ENCODE results near the gene PDK1.

DNA sequence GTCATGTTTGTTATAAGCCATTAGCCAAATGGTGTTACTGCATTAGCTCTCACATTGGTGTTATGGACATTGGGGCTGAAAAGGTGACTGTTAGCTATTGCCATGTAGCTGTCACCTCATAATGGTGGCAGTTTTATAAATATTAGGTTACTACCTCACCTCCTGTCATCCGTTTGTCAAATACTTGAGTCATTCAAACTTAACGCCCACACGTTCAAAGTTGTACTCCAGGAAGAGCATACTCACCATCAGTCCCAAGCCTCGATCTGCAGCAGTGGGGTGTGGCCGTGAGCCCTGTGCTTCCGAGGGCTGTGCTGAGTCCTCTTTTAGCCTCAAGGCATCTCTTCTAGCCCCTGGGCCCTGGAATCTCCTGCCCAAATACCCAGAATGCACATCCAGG is 87.3 kb downstream of the PDK1 start:
- no peak for TF ChIP-seq CTCF (IDR thresholded peaks at IDR 0.05)
- no peak for TF ChIP-seq POLR2A (IDR thresholded peaks at IDR 0.05)
- TF ChIP-seq POLR2AphosphoS5 (IDR thresholded peaks at IDR 0.05), result no peak
